GM21576 (cell line): ENCODE measurements around the gene SOD3.

ENCODE experiments used
- ATAC-seq: cut with Tn5 transposase; IDR thresholded peaks from one replicate; pipeline ENCODE4 v1.9.1; 2021; ENCODE audit warnings: mild to moderate bottlenecking, moderate library complexity; ENCODE audit not compliant: unreplicated experiment

Gene SOD3

DNA sequence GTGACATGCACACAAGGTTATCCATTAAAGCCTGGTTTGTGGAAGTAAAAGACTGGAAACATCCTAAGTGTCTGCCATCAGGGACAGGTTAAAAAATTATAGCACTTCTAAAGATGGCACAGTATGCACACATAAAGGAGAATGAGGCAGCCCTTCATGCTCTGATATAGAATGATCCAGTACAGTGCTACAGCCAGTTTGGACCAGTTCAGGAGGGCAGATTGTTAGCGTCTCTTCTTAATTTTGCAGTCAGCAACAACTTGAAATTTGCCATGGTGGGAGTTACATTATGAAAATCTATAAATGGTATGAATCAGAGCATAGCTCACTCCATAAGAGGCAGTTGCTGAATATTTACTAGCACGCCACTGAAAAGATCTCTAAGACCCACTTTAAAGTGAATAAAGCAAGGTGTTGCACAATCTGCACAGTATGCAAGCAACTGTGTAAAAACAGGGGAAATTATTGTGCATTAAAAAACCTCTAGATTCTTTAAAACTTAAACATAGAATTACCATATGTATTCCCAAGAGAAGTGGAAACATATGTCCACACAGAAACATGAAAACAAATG lies 20.3 kb upstream of the SOD3 start:
- no peak for ATAC-seq

DNA sequence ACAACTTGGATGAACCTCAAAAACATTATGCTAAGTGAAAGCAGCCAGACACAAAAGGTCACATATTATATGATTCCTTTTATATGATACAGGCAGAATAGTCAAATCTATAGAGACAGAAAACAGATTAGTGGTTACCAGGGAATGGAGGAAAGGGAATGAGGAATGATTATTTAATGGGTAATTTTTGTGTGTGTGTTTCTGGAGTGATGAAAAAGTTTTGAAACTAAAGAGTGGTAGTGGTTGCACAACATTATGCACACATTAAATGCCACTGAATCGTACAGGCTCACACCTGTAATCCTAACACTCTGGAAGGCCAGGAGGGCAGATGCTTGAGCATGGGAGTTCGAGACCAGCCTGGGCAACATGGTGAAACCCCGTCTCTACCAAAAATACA lies 19.6 kb upstream of the SOD3 start:
- no peak for ATAC-seq

- ATAC-seq, result no peak
These were observed 17.6 kb upstream of the SOD3 start for GRCh38 chr4:24777536-24778463.

GRCh38 chr4:24778464-24779225 lies 16.7 kb upstream of the SOD3 start:
- no peak for ATAC-seq

GRCh38 chr4:24780936-24781495 lies 14.4 kb upstream of the SOD3 start:
- ATAC-seq, result no peak

DNA sequence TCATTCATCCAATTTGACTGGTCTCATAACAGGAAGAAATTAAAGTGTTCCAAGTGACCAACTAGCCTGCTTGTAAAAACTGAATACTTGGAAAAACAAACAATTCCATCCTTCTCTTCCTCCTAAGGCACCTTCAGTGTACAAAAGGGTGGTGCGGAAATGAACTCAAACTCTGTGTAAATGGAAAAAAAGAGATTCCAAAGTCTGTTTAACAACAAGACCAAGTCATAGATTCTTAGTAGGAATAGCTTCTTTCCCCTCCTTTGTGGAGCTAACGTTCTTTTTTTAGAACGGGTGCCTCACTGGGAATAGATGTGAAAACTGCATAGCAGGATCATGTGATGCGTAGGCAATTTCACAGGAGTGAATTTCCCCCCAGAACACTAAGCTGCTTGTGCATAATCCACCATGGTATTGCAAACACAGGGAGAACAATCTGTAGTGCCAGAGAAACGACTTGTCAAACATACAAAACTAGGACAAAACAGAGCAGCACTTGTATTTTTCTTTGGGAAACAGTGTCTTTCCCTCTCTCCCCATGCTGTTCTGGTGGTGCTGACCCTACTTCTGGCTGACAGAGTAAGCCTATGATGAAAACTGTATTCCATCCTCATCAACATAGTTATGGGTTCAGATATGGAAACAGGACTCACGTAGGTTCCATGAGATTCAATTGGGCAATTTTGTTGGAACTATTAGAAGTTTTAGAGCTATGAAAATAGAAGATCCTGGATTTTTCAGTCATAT lies 13.2 kb upstream of the SOD3 start:
- ATAC-seq, result no peak

DNA sequence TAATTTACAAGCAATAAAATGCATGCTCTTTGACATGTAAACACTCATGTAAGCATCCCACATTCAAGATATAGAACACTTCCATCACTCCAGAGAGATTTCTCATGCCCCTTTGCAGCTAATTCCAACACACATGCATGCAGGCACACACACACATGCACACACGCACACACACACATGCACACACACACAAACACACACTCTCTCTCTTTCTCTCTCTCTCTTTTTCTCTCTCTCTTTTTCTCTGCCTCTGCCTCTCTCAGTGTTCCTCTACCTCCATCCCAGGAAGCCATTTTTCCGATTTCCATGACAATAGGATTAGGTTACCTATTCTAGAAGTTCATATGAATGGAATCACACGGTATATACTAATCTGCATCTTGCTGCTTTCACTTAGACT lies 11.9 kb upstream of the SOD3 start:
- no peak for ATAC-seq

GRCh38 chr4:24791043-24791442 lies 4.3 kb upstream of the SOD3 start:
- ATAC-seq, result no peak

- ATAC-seq, result no peak
These were observed 2.8 kb upstream of the SOD3 start for GRCh38 chr4:24792552-24792951.

- ATAC-seq, result no peak
These were observed 2.0 kb upstream of the SOD3 start for GRCh38 chr4:24793219-24794005.

GRCh38 chr4:24794051-24794450 lies 1.3 kb upstream of the SOD3 start:
- ATAC-seq, result no peak

DNA sequence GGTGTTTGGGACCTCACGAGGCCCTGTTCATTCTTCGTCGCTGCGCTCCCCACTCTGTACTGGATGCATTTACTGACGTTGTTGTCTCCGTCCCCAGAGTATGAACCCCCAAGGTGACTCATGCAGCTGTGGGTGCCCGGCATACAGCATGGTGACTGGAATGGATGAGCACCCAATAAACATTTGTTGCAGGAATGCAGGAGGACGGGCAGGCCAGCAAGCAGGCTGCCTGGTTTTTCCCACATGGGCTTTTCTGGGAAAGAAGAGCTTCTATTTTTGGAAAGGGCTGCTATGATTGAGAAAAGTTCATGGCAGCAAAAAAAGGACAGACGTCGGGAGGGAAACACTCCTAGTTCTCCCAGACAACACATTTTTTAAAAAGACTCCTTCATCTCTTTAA lies 893 bp upstream of the SOD3 start:
- no peak for ATAC-seq

- ATAC-seq, result no peak
These were observed 451 bp downstream of the SOD3 start for GRCh38 chr4:24795666-24796381.

- ATAC-seq, result no peak
These were observed 1.2 kb downstream of the SOD3 start for GRCh38 chr4:24796620-24797019.

DNA sequence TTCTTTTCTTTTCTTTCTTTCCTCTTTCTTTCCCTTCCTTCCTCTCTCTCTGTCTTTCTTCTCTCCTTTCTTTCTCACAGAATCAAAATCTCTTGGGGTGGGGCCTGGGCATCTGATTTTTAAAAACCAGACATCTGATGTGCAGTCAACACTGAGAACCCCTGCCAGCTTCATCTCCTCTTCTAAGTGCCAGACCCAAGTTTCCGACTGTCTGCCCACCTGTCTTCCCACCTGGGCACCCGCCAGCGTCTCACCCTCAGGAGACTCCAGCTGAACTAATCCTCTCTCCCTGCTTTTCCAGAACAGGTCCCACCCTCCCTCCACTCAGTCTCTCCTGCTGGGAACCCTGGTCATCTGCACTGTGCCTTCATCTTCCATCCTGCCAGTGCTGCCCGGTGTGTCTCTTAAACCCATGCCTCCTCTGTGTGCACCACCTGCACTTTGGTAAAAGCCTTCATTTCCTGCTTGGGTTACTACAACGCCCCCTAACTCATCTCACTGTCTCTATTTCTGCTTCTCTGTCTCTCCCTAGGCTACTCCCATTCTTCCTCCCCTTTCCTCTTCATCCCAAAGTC lies 2.8 kb downstream of the SOD3 start:
- no peak for ATAC-seq

- no peak for ATAC-seq
These were observed 3.8 kb downstream of the SOD3 start for GRCh38 chr4:24799196-24799543.

GRCh38 chr4:24799544-24800324 lies 4.4 kb downstream of the SOD3 start:
- no peak for ATAC-seq

- ATAC-seq, result no peak
These were observed 5.0 kb downstream of the SOD3 start for GRCh38 chr4:24800325-24800895.
